AG04449 (cell line): ENCODE measurements around the gene PROM2.

ENCODE experiments used
- CTCF ChIA-PET: fragments of 350-600 bp; formaldehyde crosslinking; extraction: SDS; loops from one replicate; lab custom pipeline; 2021; ENCODE audit warnings: antibody characterized with exemption; lab: Yijun Ruan, JAX
- POLR2A ChIA-PET: fragments of 400-600, 350-600 bp; formaldehyde crosslinking; extraction: SDS; loops from one replicate; lab custom pipeline; 2020; ENCODE audit warnings: antibody characterized with exemption, inconsistent platforms; lab: Yijun Ruan, JAX
- DNase-seq: peaks from one replicate; pipeline ENCODE4 v3.0.0-alpha.2; 2010; ENCODE audit warnings: low read depth, low spot score
- H3K4me3 ChIP-seq: 2 replicates; pipeline ENCODE4 v1.5.1; 2011; ENCODE audit warnings: low read depth, mild to moderate bottlenecking, control low read depth, low read length
- CTCF ChIP-seq: IDR thresholded peaks from one replicate; pipeline ENCODE4 v1.5.1; 2011; ENCODE audit warnings: mild to moderate bottlenecking, moderate library complexity, low read length, control low read depth, inconsistent platforms; ENCODE audit not compliant: insufficient read depth; ENCODE audit errors: missing control alignments

The PROM2 gene

GRCh38 chr2:95334916-95335641, 60.8 kb downstream of the PROM2 start:
- ChIA-PET CTCF (interaction anchor here (1.2 to 2.3 kb wide), 2 partner anchors 10 to 12 kb away, joined by 4 to 20 read pairs; no protein-coding TSS in a partner anchor), POLR2A (no interaction called here)
- no peak for DNase-seq
- no peak overlapping the region for H3K4me3 ChIP-seq
- no peak for TF ChIP-seq CTCF

GRCh38 chr2:95336406-95336805, 62.2 kb downstream of the PROM2 start:
- DNase-seq = no peak
- POLR2A ChIA-PET = no interaction called here
- H3K4me3 ChIP-seq = no peak overlapping the region
- no peak for TF ChIP-seq CTCF
- CTCF ChIA-PET = interaction anchor here (1.3 kb wide), 1 partner anchor 9 kb away, joined by 6 read pairs; no protein-coding TSS in a partner anchor

GRCh38 chr2:95337829-95338228, 63.6 kb downstream of the PROM2 start:
- H3K4me3 ChIP-seq = no peak overlapping the region
- POLR2A ChIA-PET = no interaction called here
- CTCF ChIA-PET = no interaction called here
- TF ChIP-seq CTCF = no peak
- no peak for DNase-seq
